ENCODE measurements around the gene CISH.

The CISH gene

DNA sequence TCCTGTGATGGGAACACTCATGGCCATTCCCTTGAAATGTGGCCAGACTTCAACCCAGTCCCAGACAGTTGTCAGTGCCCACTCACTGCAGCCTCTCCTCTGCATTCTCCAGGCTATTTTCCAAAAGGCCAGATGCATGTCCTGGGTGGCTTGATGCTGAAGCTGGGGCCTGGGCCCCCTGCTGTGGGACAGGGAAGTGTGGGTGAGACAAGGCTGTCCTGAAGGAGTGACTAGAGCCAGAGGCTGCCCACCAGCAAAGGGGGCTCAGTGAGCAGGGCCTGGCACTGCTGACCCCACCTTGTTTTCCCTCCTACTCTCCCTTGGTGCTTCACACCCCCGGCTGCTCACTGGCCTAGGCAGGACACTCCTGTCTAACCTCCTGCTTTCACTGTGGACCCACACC, 11.9 kb downstream of the CISH start:
- no peak for DNase-seq (ENCODE audit: low read depth in 1 of 2, low spot score in 1 of 2)

DNA sequence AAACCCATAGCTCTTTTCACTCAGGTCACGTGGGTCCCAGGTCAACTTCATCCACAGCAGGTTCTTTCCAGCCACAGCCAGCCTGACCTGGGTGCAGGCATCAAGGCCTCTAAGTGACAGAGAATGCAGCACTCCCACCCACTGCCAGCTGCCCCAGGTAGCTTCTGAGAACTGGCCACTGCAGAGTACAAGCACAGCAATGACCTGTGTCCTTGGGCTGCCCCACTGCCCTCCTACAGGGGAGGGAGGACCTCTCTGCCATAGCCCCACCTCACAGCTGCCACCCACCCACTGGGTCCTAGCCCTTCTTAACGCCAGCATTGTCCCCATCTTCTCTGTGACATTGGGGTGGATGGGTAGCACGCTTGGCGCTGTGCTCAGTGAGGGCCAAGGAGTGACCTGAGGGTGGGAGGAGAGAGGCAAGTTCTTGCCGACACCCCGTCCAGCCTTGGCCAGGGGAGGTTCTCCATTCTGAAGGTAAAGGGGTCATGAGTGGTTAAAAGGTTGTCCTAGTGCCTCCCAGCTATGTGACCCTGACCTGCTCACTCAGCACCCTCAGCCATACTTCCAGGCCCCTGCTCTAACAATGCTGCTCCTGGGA, 12.4 kb downstream of the CISH start:
- no peak for DNase-seq (ENCODE audit: low read depth in 1 of 2, low spot score in 1 of 2)

- no peak for DNase-seq (ENCODE audit: low read depth in 1 of 2, low spot score in 1 of 2)
These were observed 17.3 kb downstream of the CISH start for GRCh38 chr3:50594253-50594785.

- DNase-seq (ENCODE audit: low read depth in 1 of 2, low spot score in 1 of 2) = no peak
These were observed 19.0 kb downstream of the CISH start for GRCh38 chr3:50592568-50592967.

DNA sequence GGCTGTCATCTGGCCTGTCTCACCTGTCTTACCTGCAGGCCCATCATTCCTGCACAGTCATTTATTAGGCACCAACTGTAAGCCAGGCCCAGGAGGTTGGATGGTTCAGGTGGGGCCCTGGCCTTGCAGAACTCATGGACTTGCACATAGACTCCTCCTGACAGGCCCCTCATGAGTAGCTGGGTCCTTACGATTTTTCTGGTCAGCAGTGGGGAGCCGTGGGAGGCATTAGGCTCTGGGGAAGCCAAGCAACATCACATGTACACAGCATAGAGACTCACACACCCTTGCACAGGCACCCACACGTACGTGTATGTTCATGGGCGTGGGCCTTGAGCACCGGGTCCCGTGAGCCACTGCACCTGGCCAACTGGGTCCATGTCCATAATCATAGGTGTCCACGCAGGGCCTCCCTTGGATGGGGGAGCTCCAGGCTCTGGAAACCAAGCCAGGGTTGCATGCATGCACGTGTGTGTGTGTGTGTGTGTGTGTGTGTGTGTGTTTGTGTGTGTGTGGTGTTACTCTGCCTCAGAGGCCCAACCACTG, 20.3 kb downstream of the CISH start:
- DNase-seq (ENCODE audit: low read depth in 1 of 2, low spot score in 1 of 2) = no peak

GRCh38 chr3:50588759-50589433, 22.7 kb downstream of the CISH start:
- DNase-seq (ENCODE audit: low read depth in 1 of 2, low spot score in 1 of 2) = no peak

- DNase-seq (ENCODE audit: low read depth in 1 of 2, low spot score in 1 of 2) = peak in 1 of 2 donors; percentile 71
These were observed 23.5 kb downstream of the CISH start for GRCh38 chr3:50587806-50588758.

GRCh38 chr3:50587373-50587772, 24.2 kb downstream of the CISH start:
- DNase-seq (ENCODE audit: low read depth in 1 of 2, low spot score in 1 of 2) = no peak

DNA sequence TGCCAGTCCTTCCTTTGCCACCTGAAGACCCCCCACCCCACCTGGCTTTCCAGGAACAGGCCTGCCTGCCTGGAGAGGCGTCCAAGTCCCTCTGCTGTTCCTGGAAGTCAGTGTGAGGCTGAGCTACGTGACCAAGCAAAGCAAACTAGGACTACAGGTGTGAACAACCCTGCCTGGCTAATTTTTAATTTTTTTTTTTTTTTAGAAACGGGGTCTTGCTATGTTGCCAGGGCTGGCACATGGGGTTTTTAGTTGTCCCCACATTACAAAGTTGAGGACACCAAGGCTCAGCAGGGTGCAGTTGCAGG, 24.9 kb downstream of the CISH start:
- no peak for DNase-seq (ENCODE audit: low read depth in 1 of 2, low spot score in 1 of 2)

DNA sequence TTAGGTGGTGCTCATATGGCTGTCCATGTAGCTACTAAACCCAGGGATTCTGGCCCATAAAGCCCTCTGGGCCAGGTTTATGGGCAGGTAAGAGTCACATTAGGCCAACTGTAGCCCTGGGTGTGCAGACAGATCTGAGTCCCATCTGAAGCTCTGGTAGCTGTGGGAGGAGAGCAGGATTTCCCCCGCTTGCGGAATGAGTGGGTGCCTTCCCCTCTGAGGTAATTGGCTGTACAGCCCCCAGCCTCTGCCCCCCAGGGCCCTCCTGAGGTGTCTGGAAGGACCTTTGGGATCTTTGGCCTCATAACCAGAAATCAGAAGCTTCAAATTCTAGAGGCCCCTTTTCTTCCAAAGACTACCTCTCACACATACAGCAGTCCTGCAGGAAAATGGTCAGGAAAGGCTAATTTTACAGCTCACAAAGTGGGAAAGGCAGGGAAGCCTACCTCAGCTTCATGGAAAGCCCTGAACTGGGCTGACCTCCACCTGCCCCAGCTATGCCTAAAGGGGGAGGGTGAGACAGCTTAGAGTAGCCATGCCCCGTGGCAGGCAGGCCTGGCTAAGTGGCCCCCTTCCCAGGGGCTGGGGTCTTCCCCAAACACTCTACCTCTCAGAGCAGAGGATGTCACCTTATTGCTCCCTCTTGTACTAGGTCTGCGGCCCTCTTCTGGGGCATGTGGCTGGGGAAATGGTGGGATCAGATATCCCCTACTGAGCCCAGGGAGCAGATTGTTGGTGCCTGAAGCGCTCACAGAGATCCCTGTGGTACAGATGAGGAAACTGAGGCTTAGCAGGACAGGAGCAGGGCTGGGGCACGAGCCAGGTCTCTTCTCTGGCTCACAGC, 25.4 kb downstream of the CISH start:
- DNase-seq (ENCODE audit: low read depth in 1 of 2, low spot score in 1 of 2) = no peak

DNA sequence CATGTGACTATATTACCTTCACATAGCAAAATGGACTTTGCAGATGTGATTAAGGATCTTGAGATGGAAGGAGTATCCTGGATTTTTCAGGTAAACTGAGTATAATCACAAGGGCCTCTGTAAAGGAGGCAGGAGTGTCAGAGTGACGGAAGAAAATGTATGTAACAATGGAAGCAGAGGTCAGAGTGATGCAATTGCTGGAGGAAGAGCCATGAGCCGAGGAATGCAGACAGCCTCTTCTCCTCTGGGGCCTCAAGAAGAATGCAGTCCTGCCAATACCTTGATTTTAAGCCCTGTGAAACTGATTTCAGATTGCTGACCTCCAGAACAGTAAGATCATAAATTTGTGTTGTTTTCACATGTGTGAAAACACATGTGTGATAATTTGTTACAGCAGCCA, 27.2 kb downstream of the CISH start:
- DNase-seq (ENCODE audit: low read depth in 1 of 2, low spot score in 1 of 2) = no peak

- DNase-seq (ENCODE audit: low read depth in 1 of 2, low spot score in 1 of 2) = no peak
These were observed 27.7 kb downstream of the CISH start for GRCh38 chr3:50583897-50584296.

- no peak for DNase-seq (ENCODE audit: low read depth in 1 of 2, low spot score in 1 of 2)
These were observed 29.5 kb downstream of the CISH start for GRCh38 chr3:50582083-50582482.

DNA sequence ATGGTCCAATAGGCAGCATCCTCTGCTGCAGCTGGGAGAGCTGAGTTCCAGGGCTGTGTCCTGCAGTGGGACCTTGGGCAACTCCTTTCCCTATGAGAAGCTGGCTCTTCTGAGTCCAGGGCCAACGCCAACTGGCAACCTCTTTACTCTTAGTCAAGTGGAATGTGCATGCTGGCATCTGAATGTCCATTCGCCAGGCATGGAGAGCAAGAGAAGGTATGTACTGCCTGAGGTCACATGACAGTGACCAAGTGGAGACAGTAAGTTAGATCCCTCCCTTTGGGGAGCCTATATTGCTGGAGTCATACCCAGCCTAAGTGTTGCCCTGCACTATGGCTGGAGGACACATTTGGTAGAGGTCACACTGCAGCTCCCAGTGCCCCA, 30.1 kb downstream of the CISH start:
- no peak for DNase-seq (ENCODE audit: low read depth in 1 of 2, low spot score in 1 of 2)

DNA sequence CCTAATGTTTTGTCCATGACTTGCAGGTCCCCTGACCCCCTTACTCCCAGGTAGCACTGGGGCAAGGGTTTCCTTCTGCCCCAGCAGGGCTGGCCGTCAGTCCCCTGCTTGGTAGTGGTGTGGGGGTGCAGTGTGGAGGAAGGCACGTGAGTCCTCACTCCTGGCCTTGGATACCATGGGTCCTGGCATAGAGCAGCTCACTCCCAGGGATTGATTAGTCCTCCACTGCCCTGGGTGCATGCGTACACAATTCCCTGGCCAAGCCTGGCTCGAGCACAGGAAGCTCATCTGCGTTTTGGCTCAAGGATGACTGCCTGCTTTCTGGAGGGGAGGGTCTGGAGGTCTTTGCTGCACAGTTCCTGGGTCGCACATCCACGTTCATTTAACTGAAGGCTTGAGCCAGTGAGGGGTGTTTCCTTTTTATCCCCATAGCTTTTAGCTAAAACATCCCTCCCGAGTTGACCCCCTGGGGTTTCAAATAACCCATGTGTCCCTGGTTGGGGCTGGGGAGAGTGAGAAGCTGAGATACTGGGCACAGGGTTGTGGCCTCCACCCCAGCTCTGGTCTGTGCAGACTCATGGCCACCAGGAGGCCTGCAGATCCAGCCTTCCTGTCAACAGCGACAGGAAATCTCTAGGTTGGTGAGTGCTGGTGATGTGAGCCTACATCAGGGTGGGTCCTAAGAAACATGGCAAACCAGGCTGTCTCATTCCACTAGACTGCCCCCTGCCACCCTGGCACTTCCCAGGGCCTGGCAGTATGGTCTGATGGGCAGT, 30.7 kb downstream of the CISH start:
- DNase-seq (ENCODE audit: low read depth in 1 of 2, low spot score in 1 of 2) = no peak

- no peak for DNase-seq (ENCODE audit: low read depth in 1 of 2, low spot score in 1 of 2)
These were observed 34.2 kb downstream of the CISH start for GRCh38 chr3:50577348-50577747.

DNA sequence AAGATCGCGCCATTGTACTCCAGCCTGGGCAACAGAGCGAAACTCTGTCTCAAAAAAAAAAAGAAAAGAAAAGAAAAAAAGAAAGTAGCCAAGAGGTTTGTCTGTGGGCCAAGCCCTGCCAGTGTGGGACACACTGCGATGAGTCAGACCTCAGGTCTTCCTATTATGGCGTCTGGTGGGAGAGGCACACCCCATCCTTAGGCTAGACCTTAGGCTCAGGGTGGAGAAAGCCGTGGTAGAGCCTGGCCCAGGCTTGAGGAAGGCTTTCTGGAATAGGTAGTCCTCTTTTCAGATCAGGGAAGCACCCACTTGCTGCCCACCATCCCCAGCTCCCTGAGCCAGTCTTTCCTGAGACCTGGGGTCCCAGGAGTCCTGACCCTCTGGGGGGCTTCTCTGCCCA, 36.2 kb downstream of the CISH start:
- no peak for DNase-seq (ENCODE audit: low read depth in 1 of 2, low spot score in 1 of 2)

GRCh38 chr3:50574444-50574831, 37.1 kb downstream of the CISH start:
- DNase-seq (ENCODE audit: low read depth in 1 of 2, low spot score in 1 of 2) = no peak

- peak; percentile 42 to 64 for DNase-seq (ENCODE audit: low read depth in 1 of 2, low spot score in 1 of 2)
These were observed 37.8 kb downstream of the CISH start for GRCh38 chr3:50573566-50574443.
